Osteoblast (primary cell): ENCODE results near the gene GABRG3. TPM values are rescaled to one million over a fixed set of nuclear protein-coding genes. Genes with fewer than 3 reads are reported as not detected.

Source experiments
- DNase-seq: peaks from one replicate; pipeline ENCODE4 v3.0.0; 2011; ENCODE audit warnings: low spot score, mixed read lengths; ENCODE audit not compliant: insufficient read length; ENCODE audit errors: missing footprints
- H2AFZ ChIP-seq: 2 replicates; pipeline ENCODE4 v1.6.0; 2011; ENCODE audit warnings: mild to moderate bottlenecking, low read length
- H3K27ac ChIP-seq: 2 replicates; pipeline ENCODE4 v1.5.1; 2011; ENCODE audit warnings: mild to moderate bottlenecking, low read depth, low read length, moderate library complexity
- H3K27me3 ChIP-seq: 2 replicates; pipeline ENCODE4 v1.6.0; 2012; ENCODE audit warnings: mild to moderate bottlenecking, control low read depth, inconsistent platforms, low read length, moderate library complexity; ENCODE audit not compliant: insufficient read depth
- H3K36me3 ChIP-seq: 2 replicates; pipeline ENCODE4 v1.5.1; 2011; ENCODE audit warnings: mild to moderate bottlenecking, low read length, control low read depth, moderate library complexity; ENCODE audit not compliant: insufficient read depth
- H3K4me1 ChIP-seq: 2 replicates; pipeline ENCODE4 v1.5.1; 2011; ENCODE audit warnings: mild to moderate bottlenecking, low read length, control low read depth, moderate library complexity; ENCODE audit not compliant: insufficient read depth
- H3K4me2 ChIP-seq: 2 replicates; pipeline ENCODE4 v1.6.0; 2011; ENCODE audit warnings: mild to moderate bottlenecking, low read length; ENCODE audit not compliant: insufficient read depth
- H3K4me3 ChIP-seq: fragments of 200-600 bp; sonication (generic); 3 replicates; pipeline ENCODE4 v1.5.1; 2012; ENCODE audit warnings: mild to moderate bottlenecking, low read length, inconsistent platforms; ENCODE audit not compliant: insufficient read depth
- H3K79me2 ChIP-seq: 2 replicates; pipeline ENCODE4 v1.6.0; 2012; ENCODE audit warnings: mild to moderate bottlenecking, low read length, control low read depth, inconsistent platforms; ENCODE audit not compliant: insufficient read depth
- H3K9me3 ChIP-seq: 2 replicates; pipeline ENCODE4 v1.5.1; 2011; ENCODE audit warnings: low read depth, low read length, control low read depth
- H4K20me1 ChIP-seq: 2 replicates; pipeline ENCODE4 v1.6.0; 2012; ENCODE audit warnings: mild to moderate bottlenecking, low read length, control low read depth; ENCODE audit not compliant: insufficient read depth
- CTCF ChIP-seq: IDR thresholded peaks from 2 replicates; pipeline ENCODE4 v1.5.1; 2011; ENCODE audit warnings: mild to moderate bottlenecking, low read depth, low read length, moderate library complexity; ENCODE audit errors: extremely low read depth
- total RNA-seq: library from RNA; depleted of rRNA; stranded (reverse); fragments of >200 nt; gene quantifications from 2 replicates; pipeline ENCODE4 v1.2.3, GENCODE V29; 2012

The GABRG3 gene
- total RNA-seq, 1 donor = not detected

GRCh38 chr15:27410996-27411605 lies 440.1 kb downstream of the GABRG3 start:
- H3K4me2 ChIP-seq = no peak overlapping the region
- H3K4me3 ChIP-seq = no peak overlapping the region
- no peak for TF ChIP-seq CTCF
- no peaks in the 10 kb centered on the region for H4K20me1 ChIP-seq
- no peaks in the 10 kb centered on the region for H3K79me2 ChIP-seq
- H2AFZ ChIP-seq = no peak overlapping the region
- no peaks in the 10 kb centered on the region for H3K9me3 ChIP-seq
- H3K4me1 ChIP-seq = no peaks in the 10 kb centered on the region
- H3K27ac ChIP-seq = no peak overlapping the region
- H3K36me3 ChIP-seq = no peaks in the 10 kb centered on the region
- no peak for DNase-seq
- no peaks in the 10 kb centered on the region for H3K27me3 ChIP-seq

DNA sequence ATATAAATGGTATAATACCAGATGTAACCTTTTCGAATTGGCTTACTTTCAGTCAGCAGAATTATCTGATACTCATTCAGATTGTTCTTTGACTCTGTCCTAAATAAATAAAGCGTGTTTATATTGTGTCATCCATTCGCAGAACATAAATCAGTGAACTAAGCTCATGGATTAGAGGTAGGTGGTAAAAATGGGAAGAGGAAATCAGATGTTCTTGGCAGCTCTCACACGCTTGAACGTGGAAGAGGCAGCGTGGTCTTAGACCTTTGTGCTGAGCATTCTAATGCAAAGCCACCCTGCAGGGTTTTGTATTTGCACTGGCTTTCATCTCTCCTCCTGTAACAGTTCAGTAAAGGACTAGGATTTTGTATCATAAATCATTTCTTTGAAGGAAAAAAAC lies 441.4 kb downstream of the GABRG3 start:
- H3K27ac ChIP-seq = no peak overlapping the region
- no peak overlapping the region for H3K4me3 ChIP-seq
- H4K20me1 ChIP-seq = no peaks in the 10 kb centered on the region
- TF ChIP-seq CTCF = no peak
- no peaks in the 10 kb centered on the region for H3K36me3 ChIP-seq
- H3K9me3 ChIP-seq = no peaks in the 10 kb centered on the region
- DNase-seq = no peak
- no peaks in the 10 kb centered on the region for H3K4me1 ChIP-seq
- no peaks in the 10 kb centered on the region for H3K79me2 ChIP-seq
- no peak overlapping the region for H2AFZ ChIP-seq
- H3K4me2 ChIP-seq = no peak overlapping the region
- H3K27me3 ChIP-seq = no peaks in the 10 kb centered on the region

GRCh38 chr15:27414168-27414870 lies 443.3 kb downstream of the GABRG3 start:
- Histone ChIP-seq H3K4me3 (no peak overlapping the region), H3K27ac (no peak overlapping the region), H2AFZ (no peak overlapping the region), H4K20me1 (no peaks in the 10 kb centered on the region), H3K27me3 (no peaks in the 10 kb centered on the region), H3K9me3 (no peaks in the 10 kb centered on the region), H3K79me2 (no peaks in the 10 kb centered on the region), H3K4me1 (no peaks in the 10 kb centered on the region), H3K36me3 (no peaks in the 10 kb centered on the region), H3K4me2 (no peak overlapping the region)
- no peak for TF ChIP-seq CTCF
- DNase-seq = no peak

DNA sequence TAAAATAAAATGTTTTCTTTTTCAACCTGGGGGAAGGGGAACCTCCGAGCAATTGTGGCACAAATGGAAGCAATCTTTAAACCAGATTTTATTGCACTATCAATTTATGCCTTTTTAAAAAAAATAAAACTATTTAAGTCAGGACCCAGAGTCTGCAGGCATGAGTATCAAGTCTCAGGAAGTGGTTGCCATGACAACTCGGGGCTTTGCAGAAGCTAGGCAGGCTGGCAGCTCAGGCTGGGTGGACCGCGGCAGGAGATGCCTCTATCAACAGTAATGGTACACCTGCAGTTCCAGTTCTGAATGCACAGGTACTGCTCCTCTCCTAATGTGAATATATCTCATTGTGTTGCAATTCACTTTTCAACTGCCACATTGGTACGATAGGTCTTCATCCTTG lies 447.7 kb downstream of the GABRG3 start:
- no peaks in the 10 kb centered on the region for H3K4me1 ChIP-seq
- no peak overlapping the region for H3K4me3 ChIP-seq
- H3K27me3 ChIP-seq = no peaks in the 10 kb centered on the region
- H3K36me3 ChIP-seq = no peaks in the 10 kb centered on the region
- H3K9me3 ChIP-seq = no peaks in the 10 kb centered on the region
- H3K27ac ChIP-seq = no peak overlapping the region
- no peak for TF ChIP-seq CTCF
- no peak overlapping the region for H2AFZ ChIP-seq
- no peaks in the 10 kb centered on the region for H3K79me2 ChIP-seq
- H3K4me2 ChIP-seq = no peak overlapping the region
- H4K20me1 ChIP-seq = no peaks in the 10 kb centered on the region
- DNase-seq = no peak
